Hematopoietic multipotent progenitor cell treated with erythropoietin and hydrocortisone succinate and interleukin-3 and kit ligand, for 17 days (in vitro differentiated cells): Measurements from ENCODE around the gene SMIM24.

Experiments used
- DNase-seq: peaks from one replicate; pipeline ENCODE4 v3.0.0-alpha.2; 2015; ENCODE audit warnings: low spot score

The SMIM24 gene

DNA sequence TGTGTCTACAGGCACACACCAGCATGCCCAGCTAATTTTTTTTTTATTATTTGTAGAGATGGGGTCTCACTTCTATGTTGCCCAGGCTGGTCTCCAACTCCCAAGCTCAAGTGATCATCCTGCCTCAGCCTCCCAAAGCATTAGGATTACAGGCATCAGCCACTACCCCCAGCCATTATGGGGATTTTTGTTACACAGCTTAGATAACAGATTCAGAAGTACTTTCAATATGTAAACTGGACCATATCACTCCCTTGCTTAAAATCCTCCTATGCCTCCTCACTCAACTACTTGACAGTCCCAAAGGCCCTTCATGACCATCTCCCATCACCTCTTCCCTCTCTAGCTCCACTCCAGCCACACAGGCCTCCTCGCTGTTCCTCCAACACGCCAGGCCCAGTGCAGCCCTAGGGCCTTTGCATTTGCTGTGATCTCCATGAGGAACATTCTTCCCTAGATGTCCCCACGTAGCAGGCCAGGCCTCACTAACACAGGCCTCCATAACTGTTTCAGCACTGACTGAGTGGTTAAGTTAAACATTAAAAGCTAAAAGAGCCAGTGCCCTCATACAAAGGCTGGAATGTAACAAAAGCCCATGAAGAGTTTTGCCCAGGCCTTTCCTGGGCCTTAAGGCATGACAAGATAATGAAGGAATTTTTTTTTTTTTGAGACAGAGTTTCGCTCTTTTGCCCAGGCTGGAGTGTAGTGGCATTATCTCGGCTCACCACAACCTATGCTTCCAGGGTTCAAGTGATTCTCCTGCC is 17.6 kb upstream of the SMIM24 start:
- no peak for DNase-seq

DNA sequence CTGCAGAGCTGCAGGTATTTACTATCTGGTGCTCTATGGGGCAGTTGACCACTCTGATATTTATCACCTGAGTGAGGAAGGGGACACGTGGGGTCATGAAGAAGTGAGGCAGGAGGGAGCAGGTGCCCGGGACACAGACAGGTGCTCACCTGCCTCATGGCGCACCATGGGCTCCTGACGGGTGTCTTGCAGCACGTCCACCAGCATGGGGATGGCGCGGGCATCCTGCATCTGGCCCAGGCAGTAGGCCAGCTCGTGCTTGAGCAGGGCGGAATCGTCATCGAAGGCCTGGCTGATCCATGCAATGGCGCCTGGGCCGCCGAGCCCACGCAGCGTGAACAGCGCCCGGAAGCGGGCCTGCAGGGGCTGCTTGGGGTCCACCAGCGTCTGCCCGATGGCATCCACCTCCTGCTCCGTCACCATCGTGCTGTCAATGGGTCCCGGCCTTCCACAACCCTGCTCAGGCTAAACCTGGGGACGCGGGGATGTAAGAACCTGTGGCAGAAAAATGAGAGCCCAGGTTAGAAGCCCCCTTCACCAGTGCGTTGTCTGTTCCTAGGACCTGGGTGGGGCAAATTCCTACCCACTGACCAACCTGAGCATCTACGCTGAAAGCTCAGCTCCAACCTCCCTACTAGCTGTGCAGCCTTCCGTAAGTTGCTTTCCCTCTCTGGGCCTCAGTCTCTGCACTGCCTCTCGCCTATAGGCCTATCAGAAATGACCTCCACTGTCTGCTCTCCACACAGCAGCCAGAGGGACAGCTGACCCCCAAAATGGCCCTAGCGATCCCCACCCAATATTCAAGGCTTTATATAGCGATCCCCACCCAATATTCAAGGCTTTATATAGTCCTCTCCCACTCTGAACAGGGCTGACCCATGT is 16.3 kb upstream of the SMIM24 start:
- no peak for DNase-seq

DNA sequence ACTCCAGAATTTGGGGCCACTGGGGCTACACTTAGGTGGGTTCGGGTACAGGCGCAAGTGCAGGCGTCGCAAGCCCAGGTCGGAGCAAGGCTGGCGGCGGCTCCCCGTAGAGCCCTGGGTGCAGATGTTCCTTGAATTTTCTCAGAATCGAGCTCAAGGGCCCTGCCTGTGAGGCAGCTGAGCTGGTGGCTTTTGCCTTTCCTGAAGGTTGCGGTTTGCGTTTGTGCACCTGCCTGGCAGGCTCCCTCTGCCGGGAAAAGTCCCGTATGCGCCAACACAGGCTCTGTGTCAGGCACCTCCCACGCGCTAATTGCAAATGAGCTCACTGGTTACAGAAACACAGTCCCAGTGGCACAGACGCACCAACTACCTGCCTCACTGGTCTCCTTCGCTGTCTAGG is 14.2 kb upstream of the SMIM24 start:
- no peak for DNase-seq

DNA sequence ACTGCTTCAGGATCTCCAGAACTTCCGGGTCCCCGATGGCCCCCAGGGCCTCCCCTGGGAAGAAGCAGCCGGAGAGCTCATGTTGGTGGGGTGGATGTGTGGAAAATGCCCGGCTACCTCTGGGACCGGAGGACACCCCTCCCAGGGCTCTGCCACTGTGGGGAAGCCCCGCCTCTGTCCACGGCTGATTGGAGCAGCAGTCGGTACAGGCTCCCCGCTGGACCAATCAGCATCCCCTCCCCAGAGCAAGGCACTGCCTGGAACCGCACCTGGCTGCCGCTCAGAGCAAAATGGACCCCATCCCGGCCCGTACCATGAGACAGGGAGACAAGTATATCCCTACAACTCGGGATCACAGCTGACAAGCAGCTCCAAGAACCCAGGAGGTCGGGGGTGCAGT is 13.7 kb upstream of the SMIM24 start:
- no peak for DNase-seq

DNA sequence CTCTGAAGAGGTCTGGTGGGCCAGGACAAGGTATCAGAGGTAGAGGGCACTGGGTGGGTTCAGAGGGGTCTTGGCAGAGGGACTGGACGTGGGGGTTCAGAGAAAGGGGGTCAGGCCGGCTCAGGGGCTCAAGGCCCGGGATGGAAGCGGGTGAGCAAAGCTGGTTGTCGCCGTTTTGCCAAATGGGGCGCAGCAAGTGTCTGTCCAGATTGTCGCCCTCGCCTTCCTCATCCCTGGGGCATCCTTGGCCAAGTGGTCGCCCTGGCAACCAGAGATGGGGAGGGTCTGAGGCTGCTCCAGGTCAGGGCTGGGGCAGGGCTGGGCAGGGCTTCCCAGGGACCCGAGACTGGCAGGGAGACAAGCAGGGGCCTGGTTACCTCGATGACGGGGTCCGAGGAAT is 13.3 kb upstream of the SMIM24 start:
- no peak for DNase-seq

DNA sequence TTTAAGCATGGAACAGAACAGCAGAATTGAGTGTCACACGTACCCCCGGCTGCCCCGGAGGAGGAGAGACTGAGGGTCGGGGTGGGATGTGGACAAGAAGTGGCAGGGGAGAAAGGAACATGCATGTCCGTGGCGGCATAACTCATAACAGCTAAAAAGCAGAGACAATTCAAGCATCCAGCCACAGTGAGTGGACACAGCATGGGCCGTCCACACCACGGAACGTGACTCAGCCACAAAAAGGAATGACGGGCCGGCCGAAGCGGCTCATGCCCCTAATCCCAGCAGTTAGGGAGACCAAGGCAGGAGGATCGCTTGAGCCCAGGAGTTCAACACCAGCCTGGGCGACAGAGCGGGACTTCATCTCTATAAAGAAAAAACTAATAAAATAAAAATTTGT is 12.6 kb upstream of the SMIM24 start:
- no peak for DNase-seq

DNA sequence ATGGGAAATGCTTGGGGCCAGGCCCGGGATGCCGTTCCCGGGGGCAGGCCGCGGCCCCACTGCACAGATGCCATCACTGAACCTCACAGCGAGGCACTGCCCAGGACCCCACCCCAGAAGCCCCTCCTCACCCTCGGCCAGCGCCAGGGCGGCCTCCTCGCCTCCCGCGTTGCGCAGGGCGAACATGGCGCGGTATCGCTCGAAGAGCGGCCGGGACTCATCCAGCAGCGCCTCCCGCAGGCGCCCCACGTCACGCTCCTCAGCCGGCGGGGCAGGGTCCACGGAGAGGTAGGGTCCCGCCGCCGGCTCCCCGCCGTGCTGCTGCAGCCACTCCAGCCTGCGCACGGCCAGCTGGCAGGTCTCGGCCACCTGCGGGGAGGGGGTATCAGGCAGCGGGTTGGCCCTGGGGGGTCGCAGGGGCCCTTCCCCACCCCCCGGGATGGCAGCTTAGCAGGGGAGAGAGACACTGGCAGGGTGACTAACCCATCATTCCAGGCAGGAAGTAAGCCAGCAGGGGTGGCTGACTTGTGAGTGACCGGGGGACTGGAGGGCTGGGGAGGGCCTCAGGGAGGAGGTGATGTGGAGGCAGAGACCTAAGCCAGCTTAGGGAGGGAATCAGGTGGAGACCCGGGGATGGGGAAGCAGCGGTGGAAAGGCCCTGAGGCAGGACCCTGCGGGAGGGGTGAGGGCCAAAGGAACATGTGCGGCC is 12.0 kb upstream of the SMIM24 start:
- no peak for DNase-seq

DNA sequence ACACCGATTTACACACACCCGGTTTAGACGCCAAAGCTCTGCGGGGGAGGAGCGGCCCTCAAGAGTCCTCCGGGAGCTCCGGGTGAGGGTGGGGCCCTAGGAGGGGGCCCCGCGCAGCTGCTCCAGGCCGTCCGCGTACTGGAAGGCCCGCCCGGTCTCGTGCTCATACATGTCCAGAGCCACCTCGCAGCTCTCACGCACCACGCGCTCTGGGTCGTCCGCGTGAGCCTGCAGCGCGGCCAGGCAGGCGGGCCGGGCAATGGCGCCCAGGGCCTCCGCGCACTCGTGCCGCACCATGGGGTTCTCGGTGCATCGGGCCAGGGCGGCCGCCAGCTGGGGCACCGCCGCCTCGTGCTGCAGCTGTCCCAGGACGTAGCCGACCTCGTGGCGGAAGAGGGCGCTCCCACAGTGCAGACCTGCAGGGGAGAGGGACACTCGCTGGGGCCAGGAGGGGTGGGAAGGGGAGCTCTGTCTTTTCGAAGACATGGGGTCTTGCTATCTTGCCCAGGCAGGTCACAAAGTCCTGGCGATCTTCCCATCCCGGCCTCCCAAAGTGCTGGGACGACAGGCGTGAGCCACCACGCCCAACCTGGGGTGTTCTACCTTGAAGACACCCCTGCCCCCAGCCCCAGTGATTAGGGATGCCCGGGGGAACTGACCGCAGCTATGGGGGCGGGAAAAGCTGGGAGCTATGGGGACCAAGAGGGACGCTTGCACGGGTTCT is 11.2 kb upstream of the SMIM24 start:
- no peak for DNase-seq

DNA sequence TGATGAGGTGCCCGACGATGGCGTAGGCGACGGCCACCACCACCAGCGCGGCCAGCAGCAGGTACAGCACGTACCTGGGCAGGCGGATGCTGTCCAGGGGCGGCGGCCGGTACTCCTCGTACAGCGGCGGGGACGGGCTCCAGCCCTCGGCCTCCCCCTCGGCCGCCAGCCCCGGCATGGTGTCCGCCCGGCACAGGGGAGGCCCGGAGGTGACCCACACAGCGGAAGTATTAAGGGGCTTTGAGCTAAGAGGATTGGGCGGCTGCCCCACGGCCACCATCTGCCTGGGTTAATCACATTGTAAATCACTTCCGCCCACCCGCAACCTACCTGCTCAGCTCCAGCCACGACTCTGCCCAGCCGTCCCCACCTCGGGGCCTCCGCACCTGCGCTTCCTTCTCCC is 2.9 kb upstream of the SMIM24 start, which contains the start of gene SMIM44:
SMIM44 (minus strand) TSS at position 216 of the 403 bp plus-strand sequence; CDS start at position 178, 38 bp downstream.
- no peak for DNase-seq

DNA sequence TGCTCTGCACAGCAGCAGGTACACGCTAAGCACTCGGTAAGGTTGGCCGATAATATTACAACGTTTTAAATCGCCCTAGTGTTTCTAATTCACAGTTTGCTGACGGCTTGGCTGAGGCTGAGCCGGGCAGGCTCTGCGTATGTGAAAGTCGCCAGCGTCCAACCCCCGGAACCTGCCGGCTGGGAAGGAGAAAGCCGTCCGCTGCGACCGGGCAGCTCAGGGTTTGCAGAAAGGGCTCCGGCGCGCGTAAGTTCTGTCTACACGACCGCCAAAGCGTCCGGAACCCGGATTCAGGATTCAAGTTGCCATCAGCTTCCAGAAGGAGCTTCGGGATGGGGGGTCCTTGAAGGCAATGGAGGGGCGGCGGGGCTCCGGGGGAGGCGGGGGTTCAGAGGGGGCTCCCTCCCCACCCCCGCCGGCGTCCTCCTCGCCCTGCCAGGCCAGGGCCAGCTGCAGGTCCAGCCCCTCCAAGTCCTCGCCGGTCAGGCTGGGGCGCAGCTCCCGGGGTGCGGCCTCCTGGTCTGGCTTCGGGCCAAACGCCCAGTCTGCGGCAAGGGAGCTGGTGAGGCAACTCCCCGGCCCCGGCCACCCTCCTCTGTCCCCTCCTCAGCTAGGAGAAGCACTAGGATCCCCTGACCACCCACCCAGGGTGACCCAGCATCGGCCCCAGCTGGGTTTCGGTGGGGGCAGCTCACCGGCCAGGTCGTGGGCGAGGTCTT is 2.3 kb upstream of the SMIM24 start:
- no peak for DNase-seq

DNA sequence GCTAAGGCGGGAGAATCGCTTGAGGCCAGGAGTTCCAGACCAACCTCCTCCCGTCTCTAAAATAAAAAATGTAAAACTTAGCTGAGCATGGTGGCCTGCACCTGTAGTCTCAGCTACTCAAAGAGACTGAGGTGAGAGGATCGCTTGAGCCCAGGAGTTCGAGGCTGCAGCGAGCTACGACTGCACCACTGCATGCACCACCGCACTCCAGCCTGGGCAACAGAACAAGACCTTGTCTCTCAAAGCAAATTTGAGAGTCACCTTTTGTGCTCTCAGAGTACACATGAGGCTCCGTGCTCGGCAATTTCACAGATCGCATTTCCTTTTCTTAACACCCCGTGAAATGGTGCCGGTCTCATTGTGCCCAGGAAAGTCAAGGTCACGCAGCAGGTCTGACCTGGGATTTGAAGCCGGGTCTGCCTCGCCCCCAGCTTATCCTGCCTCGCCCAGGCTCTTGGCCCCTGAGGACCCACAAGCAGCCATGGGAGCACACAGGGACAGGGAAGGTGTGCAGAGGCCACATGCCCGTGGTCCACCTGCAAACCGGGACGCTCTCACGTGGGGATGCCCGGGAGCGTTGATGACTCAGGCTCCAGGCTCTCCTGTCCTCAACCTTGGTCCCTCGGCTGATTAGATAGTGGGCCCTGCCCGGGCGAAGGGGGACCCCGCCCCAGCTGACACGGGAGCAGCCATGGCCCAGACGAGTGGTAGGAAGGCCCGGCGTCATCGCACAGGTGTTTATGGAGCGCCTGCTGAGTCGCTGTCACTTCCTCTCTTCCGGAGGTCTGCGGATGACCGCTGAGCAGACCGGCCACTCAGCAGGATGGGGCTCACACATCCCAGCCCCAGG is 1.1 kb upstream of the SMIM24 start:
- DNase-seq, result no peak

DNA sequence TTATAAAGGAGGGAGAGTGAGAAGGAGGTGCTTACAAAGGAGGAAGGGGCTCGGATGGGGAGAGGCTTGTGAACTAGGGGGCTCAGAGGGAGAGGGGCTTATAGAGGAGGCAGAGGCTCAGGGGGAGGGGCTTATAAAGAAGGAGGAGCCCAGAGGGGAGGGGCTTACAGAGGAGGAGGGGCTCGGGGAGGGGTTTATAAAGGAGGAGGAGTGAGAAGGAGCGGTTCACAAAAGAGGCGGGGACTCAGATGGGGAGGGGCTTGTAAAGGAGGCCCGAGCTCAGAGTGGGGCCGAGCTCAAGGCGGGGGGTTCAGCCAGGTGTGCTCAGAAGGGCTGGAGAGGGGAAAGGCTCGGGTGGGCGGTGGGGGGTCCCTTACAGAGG is 500 bp downstream of the SMIM24 start:
- peak; percentile 37 for DNase-seq

DNA sequence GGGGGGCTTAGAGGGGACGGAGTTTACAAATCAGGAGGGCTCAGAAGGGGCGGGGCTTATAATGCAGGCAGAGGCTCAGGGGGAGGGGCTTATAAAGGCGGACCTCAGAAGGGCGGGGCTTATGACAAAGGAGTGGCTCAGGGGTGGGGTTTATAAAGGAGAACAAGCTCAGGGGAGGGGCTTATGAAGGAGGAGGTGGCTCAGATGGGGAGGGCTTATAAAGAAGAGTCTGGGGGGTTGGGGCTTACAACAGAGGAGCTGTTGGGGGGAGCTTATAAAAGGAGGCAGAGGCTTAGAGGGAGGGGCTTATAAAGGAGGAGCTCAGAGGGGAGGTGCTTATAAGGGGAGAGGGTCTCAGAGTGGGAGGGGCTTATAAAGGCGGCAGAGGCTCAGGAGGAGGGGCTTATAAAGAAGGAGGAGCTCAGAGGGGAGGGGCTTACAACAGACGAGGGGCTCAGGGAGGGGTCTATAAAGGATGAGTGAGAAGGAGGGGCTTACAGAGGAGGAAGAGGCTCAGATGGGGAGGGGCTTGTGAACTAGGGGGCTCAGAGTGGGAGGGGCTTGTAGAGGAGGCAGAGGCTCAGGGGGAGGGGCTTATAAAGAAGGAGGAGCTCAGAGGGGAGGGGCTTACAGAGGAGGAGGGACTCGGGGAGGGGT is 1.0 kb downstream of the SMIM24 start:
- DNase-seq, result peak; percentile 55

DNA sequence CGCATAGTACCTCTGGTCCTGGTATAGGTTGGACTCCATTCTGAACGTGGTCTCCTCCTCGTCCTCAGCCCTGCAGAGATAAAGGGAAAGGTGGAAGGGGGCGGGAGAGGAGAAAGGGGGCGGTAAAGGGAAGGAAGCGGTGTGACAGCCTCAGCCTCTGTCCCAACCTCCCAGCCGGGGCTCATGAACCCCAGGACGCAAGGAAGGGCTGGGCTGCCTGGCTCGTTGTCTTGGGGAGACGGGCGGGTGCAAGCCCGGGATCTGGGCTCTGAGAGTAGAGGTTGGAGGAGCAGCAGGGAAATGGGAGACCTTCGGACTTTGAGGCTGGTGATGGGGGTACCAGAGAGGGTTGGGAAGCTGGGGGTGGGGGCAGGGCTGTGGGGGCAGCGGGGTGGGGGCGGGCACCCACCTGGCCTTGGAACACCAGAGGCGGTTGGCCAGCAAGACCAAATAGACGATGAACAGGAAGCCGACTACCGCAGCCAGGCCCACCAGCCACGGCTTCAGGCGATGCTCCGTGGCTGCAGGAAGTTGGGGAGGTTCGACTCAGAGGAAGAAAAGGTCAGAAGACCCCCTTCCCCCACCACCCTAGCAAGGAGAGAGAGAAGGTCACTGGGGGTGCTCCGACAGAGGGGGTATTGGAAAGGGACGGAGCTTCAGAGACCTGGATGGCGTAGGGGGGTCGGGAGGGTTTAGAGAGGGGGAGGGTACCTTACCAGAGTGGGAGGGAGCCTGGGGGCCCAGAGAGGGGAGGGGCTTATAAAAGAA is 1.7 kb downstream of the SMIM24 start:
- no peak for DNase-seq

DNA sequence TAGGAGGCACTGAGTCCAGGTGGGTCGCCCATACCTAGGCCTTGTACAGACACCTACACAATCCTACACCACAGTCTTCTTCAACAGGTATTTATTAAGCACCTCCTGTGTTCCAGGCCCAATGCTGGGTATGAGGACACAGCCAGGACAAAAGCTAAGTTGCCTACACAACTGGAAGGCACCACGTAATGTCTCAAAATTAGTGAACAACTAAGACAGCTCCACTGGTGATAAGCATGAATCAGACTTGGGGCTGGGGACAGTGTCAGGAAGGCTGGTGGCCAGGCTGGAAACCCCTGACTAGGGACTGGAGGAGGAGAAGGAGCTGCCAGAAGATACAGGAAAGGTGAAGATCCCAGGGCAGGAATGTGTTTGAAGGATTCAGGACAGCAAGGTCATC is 2.4 kb downstream of the SMIM24 start:
- DNase-seq, result no peak

DNA sequence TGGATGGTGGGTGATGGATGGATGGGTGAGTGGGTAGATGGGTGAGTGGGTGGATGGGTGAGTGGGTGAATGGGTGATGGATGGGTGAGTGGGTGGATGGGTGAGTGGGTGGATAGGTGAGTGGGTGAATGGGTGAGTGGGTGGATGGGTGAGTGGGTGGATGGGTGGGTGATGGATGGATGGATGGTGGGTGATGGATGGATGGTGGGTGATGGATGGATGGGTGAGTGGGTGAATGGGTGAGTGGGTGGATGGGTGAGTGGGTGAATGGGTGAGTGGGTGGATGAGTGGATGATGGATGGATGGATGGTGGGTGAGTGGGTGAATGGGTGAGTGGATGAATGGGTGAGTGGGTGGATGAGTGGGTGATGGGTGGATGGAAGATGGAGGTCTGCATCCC is 2.8 kb downstream of the SMIM24 start:
- DNase-seq, result no peak

DNA sequence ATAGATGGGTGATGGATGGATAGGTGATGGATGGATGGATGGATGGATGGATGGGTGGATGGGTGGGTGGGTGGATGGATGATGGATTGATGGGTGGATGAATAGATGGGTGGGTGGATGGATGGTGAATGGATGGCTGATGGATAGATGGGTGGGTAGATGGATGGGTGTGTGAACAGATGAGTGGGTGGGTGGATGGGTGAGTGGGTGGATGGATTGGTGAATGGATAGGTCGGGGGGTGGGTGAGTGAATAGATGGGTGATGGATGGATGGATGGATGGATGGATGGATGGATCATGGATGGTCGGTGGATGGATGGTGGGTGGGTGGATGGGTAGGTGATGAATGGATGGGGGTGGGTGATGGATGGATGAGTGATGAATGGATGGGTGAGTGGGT is 3.5 kb downstream of the SMIM24 start:
- DNase-seq, result no peak

DNA sequence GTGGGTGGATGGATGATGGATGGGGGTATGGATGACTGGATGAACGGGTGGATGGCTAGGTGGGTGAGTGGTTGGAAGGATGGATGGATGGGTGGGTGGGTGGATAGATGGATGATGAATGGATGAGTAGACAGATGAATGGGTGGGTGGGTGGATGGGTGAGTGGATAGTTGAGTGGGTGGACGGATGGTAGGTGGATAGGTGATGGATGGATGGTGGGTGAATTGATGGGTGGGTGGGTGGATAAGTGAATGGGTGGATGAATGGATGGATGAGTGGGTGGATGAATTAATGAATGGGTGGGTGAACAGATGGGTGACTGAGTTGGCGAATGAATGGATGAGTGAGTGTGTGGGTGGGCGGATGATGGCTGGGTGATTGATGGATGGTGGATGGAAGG is 4.9 kb downstream of the SMIM24 start:
- DNase-seq, result no peak

DNA sequence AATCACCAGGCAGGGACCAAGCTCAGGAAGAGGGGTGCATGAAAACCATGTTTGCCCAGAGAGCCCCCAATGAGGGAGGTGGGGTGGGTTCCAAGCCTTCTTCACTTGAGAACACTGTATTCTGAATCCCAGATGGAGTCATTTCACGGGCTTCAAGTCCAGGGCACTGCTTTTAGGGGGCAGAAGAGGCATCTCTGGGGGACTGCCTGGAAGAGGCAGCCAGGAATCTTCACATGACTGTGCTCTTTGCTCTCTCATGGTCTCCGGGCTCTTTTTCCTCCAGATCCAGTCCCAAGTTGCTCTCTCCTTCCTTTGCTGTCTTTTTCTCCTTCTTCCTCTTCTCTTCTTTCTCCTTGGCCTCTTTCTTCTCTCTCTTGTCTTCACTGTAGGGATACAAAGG is 5.7 kb downstream of the SMIM24 start:
- no peak for DNase-seq
